Measurements from ENCODE around the gene SIGLEC1.

GRCh38 chr20:3723284-3723683, 10.9 kb upstream of the SIGLEC1 start:
- no peak for TF ChIP-seq CTCF (IDR thresholded peaks at IDR 0.05; ENCODE audit: low read depth, low read length, poor library complexity, severe bottlenecking)
- TF ChIP-seq EZH2phosphoT487 (IDR thresholded peaks at IDR 0.05; ENCODE audit: borderline replicate concordance, low read length) = no peak
